ENCODE measurements around the gene PRSS1.
A peak's percentile ranks its signal among the peaks of the same experiment; 100 is the strongest.
"Not testable (repeated sequence)": the region's sequence is repeated elsewhere in the genome, so short reads cannot be mapped to it uniquely, and the experiment has no call there.

Gene PRSS1

DNA sequence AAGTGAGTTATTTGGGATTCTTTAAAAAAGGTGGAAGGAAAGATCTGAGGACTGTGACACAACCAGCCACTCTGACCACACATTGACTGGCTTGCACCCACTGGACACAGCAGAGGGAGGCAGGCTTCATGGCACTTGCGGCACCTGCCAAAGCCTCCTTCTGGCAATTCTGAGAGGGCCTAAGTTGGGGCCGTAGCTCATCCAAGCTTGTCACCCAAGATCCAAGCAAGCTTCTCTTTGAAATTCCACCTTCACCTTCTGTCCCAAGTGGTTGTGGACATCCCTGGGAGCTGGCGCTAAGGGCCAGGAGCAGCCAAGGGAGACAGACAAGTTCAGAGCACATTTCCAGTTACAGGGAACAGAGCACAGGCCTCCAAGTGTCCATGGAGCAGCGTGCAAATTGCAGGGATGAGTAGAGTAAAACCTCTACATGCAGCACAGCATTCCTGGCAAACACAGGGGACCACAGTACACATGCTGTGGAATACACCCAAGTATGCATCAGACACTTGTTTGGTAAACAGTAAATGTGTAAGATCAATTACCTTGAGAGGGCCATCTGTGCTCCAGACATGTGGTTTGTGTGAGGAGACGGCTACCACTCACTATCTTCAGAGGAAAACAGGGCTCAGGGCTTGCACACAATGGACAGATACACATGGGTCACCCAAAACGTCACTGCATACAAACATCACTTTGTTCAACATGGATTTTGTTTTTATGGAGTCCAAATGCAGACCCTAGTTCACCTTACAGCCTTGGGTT, 26.3 kb downstream of the PRSS1 start:
- DNase-seq = not testable (repeated sequence)

DNA sequence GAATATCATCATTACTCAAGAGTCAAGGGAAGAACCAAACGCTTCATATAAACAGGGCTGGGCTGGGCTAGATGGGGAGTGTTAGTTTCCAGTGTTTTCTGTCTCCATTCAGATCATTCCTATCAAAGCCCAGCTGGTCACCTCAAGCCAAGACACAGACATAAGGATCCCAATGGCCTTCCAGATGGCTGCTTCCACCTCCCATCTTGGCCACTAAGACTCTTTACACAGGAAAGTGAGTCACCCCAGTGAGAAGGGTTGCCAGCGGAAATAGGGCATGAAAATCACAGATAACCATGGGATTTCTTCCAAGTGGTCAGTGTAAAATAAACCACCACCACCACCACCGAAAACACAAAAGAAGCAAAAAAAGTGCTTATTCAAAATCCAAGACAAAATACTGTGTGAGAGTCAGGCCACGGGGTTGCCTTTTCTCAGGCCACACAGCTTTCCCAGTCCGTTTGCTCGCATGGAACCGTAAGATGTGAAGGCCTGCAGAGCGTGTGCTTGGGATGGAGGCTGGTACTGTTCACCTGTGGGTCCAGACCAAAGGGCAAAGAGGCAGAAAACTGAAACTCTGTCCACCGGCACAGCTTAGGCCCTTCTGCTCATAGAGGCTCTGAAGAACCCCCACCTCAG, 27.1 kb downstream of the PRSS1 start:
- DNase-seq = no peak

DNA sequence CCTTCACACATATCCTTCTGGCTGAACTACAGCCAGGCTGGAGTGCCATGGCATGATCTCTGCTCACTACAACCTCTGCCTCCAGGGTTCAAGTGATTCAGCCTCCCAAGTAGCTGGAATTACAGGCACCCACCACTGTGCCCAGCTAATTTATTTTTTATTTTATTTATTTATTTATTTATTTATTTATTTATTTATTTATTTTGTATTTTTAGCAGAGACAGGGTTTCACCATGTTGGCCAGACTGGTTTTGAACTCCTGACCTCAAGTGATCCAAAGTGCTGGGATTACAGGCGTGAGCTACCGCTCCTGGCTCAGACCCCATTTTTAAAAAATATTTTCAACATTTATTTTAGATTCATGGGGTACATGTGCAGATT, 27.6 kb downstream of the PRSS1 start:
- not testable (repeated sequence) for DNase-seq

DNA sequence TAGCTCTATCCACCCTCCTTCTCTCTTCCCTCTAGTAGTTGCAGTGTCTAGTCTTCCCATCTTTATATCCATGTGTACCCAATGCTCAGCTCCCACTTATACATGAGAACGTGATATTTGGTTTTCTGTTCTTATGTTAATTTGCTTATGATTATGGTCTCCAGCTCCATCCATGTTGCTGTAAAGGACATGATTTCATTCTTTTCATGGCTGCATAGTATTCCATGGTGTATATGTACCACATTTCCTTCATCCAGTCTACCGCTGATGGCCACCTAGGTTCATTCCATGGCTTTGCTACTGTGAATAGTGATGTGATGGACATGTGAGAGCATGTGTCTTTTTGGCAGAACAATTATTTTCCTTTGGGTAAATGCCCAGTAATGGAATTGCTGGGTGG, 28.0 kb downstream of the PRSS1 start:
- DNase-seq = no peak

DNA sequence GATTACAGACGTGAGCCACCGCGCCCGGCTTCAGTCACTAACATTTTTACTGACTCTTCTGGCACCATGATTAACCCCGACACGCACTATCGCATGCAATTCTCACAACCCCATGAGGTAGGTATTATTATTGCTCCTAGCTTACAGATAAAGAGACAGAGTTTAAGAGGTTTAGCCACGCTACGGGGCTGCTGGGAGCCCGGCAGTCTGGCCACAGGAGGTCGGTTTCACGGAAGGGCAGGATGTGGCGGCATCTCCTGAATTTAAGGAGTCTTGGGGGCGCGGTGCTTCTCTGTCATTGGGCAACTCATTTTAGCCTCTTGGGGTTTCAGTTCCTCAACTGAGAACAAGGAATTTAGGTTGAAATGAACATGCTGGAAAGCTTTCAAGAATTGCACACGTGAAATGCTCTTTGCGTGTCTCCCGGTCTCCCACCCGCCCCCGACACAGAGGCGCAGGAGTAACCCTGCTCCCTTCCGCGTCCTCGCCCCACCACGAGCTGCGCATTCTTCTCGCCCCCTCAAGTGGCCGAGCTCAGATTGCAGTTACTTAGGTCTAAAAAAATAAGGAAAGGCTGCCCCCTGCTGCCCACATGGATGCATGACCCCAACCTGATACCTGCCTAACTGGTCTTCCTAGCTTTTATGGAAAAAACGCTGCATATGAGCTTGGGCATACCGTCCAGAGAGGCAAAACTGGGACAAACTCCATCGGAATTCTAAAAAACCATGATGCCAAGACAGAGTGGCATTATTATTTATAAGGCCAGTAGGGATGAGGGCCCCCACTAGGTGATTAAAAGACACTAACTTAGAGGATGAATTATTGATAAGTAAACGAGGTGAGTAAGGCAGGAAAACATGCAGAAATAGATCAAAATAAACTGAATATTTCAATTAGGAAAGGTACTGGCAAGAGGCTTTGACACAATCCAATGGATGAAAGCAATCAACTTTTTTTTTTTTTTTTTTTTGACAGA, 33.9 kb downstream of the PRSS1 start:
- DNase-seq = peak; percentile 11

DNA sequence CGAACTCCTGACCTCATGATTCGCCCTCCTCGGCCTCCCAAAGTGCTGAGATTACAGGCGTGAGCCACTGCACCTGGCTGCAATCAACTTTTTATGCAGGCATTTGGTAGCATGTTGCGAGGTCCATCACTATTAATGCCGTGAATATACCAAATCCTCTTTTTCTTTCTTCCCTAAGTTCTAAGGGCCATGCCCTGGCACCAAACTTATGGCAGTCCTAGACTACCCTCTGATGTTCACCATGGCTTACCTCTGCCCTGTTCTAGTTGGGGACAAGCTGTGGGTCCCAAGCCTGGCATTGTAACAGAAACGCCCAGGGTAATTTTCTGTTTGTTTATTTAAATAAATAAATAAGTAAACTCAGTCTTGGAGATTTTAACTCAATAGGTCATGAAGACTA, 34.8 kb downstream of the PRSS1 start:
- no peak for DNase-seq

DNA sequence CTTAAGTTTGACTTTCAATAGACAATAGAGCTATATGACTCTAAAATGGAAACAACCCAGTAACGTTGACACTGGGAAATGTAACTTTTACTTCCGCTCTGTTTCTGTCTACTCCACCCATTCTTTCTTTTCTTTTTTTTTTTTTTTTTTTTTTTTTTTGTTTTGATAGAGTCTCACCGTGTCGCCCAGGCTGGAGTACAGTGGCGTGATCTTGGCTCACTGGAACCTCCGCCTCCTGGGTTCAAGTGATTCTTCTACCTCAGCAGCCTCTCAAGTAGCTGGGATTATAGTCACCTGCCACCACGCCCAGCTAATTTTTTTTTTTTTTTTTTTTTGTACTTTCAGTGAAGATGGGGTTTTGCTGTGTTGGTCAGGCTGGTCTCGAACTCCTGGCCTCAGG, 35.4 kb downstream of the PRSS1 start:
- no peak for DNase-seq

DNA sequence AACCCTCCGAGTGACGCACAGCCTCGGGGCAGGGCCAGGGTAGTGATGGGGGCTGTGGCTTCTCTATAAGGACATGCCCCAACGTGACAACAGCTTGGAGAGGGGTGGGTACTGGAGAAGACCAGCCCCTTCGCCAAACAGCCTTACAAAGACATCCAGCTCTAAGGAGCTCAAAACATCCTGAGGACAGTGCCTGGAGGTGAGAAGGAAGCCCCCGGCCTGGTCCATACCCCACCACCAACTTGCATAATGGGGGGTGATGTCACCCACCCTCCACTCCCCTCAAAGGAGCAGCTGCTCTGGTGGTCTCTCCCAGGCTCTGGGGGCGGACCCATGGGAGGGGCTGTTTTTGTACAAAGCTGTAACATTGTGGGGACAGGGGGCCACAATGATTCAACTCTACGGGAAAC, 36.6 kb downstream of the PRSS1 start:
- no peak for DNase-seq

DNA sequence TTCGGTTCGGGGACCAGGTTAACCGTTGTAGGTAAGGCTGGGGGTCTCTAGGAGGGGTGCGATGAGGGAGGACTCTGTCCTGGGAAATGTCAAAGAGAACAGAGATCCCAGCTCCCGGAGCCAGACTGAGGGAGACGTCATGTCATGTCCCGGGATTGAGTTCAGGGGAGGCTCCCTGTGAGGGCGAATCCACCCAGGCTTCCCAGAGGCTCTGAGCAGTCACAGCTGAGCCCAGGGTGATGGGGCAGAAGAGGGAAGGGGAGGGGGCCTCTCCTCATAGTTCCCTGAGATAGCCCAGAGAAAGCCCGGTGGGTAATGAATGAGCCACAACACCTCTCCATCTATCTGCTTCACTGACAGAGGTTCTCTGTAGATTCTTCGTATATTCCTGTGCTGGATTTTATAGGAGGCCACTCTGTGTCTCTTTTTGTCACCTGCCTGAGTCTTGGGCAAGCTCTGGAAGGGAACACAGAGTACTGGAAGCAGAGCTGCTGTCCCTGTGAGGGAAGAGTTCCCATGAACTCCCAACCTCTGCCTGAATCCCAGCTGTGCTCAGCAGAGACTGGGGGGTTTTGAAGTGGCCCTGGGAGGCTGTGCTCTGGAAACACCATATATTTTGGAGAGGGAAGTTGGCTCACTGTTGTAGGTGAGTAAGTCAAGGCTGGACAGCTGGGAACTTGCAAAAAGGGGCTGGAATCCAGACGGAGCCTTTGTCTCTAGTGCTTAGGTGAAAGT, 37.9 kb downstream of the PRSS1 start:
- DNase-seq = no peak

DNA sequence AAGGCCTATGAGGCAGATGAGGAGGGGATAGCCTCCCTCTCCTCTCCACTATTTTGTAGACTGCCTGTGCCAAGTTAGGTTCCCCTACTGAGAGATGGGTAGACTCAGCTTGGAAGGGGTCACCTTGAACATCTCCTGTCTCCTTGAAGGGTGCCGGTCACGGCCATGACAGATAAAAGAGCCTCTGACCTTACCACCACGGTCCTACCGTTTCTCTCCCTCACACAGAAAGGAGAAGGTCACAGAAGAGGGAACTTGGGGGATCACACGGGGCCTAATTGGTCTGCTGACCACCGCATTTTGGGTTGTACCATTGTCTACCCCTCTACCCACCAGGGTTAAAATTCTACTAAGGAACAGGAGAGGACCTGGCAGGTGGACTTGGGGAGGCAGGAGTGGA, 38.5 kb downstream of the PRSS1 start:
- DNase-seq = no peak

DNA sequence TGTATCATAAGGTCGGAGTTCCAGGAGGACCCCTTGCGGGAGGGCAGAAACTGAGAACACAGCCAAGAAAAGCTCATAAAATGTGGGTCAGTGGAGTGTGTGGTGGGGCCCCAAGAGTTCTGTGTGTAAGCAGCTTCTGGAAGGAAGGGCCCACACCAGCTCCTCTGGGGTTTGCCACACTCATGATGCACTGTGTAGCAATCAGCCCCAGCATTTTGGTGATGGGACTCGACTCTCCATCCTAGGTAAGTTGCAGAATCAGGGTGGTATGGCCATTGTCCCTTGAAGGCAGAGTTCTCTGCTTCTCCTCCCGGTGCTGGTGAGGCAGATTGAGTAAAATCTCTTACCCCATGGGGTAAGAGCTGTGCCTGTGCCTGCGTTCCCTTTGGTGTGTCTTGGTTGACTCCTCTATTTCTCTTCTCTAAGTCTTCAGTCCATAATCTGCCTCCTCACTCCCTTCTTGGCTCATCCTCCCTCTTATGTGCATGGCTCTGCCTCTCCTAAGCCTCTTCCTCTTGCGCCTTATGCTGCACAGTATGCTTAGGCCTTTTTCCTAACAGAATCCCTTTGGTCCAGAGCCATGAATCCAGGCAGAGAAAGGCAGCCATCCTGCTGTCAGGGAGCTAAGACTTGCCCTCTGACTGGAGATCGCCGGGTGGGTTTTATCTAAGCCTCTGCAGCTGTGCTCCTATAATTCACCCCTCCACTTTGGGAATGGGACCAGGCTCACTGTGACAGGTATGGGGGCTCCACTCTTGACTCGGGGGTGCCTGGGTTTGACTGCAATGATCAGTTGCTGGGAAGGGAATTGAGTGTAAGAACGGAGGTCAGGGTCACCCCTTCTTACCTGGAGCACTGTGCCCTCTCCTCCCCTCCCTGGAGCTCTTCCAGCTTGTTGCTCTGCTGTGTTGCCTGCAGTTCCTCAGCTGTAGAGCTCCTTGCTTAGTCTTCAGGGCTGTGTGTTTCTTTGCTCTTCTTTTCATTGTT, 39.3 kb downstream of the PRSS1 start:
- DNase-seq = no peak

DNA sequence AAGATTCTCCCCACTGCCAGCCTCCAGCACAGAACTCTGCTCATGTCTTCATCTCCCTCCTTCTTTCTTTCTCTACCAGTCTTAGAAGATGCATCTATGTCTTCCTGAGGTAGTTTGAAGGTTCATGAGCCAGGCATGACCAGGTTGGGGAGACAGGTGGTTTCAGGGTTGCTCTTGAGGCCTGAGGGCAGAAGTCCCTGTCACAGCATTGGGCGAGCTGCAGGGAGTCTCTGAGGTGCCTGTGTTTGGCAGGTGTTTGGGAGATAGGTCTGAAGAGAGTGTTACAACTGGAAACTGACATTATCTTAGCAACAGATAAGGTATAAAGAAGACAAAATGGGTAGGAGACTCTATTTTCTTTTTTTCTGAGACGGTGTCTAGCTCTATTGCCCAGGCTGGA, 40.2 kb downstream of the PRSS1 start:
- DNase-seq = no peak

DNA sequence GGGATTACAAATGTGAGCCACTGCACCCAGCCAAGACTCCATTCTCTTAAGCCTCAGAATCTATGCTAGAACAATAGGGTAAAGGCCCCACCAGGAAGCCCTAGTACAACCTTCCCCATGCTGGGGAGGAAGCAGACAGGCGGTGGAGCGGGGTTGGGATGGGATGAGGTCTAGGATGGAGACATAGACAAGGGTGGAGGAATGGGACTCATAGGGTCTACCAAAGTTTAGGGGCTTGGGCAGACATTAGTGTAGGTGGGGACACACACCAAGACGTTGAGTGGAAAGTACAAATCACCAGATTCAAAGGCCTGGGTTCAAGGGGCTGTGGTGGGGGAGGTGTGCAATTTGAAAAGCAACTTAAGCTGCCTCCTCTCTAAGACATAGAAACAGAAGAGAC, 40.8 kb downstream of the PRSS1 start:
- DNase-seq = no peak

DNA sequence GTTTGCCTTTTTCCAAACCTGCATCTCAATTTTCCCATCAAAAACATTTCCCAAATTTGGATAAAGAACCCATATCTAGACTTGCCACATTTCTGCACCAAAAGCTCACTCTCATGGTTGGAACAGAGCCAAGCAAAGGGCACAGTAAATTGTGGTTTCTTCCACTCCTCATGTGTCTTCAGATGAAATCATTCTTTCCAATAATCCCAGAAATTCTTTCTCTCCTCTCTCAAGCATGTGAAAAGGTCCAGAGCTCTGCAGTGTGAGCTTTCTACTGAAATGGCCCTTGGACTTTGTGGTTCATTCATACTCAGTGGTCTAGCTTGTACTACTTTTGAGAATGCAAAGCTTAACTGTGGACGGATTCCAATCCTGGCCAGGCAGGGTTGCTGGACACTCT, 41.3 kb downstream of the PRSS1 start:
- DNase-seq = no peak

DNA sequence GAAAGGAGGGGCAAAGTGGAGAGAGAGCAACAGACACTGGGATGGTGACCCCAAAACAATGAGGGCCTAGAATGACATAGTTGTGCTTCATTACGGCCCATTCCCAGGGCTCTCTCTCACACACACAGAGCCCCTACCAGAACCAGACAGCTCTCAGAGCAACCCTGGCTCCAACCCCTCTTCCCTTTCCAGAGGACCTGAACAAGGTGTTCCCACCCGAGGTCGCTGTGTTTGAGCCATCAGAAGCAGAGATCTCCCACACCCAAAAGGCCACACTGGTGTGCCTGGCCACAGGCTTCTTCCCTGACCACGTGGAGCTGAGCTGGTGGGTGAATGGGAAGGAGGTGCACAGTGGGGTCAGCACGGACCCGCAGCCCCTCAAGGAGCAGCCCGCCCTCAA, 42.2 kb downstream of the PRSS1 start:
- no peak for DNase-seq

DNA sequence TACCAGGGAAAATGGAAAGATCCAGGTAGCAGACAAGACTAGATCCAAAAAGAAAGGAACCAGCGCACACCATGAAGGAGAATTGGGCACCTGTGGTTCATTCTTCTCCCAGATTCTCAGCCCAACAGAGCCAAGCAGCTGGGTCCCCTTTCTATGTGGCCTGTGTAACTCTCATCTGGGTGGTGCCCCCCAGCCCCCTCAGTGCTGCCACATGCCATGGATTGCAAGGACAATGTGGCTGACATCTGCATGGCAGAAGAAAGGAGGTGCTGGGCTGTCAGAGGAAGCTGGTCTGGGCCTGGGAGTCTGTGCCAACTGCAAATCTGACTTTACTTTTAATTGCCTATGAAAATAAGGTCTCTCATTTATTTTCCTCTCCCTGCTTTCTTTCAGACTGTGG, 42.9 kb downstream of the PRSS1 start:
- DNase-seq = no peak

DNA sequence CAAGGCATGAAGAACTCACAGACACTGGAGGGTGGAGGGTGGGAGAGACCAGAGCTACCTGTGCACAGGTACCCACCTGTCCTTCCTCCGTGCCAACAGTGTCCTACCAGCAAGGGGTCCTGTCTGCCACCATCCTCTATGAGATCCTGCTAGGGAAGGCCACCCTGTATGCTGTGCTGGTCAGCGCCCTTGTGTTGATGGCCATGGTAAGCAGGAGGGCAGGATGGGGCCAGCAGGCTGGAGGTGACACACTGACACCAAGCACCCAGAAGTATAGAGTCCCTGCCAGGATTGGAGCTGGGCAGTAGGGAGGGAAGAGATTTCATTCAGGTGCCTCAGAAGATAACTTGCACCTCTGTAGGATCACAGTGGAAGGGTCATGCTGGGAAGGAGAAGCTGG, 43.3 kb downstream of the PRSS1 start:
- DNase-seq = no peak

DNA sequence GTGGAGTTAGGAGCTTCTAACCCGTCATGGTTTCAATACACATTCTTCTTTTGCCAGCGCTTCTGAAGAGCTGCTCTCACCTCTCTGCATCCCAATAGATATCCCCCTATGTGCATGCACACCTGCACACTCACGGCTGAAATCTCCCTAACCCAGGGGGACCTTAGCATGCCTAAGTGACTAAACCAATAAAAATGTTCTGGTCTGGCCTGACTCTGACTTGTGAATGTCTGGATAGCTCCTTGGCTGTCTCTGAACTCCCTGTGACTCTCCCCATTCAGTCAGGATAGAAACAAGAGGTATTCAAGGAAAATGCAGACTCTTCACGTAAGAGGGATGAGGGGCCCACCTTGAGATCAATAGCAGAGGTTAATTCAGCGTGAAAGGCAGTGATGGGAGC, 43.9 kb downstream of the PRSS1 start:
- DNase-seq = no peak

DNA sequence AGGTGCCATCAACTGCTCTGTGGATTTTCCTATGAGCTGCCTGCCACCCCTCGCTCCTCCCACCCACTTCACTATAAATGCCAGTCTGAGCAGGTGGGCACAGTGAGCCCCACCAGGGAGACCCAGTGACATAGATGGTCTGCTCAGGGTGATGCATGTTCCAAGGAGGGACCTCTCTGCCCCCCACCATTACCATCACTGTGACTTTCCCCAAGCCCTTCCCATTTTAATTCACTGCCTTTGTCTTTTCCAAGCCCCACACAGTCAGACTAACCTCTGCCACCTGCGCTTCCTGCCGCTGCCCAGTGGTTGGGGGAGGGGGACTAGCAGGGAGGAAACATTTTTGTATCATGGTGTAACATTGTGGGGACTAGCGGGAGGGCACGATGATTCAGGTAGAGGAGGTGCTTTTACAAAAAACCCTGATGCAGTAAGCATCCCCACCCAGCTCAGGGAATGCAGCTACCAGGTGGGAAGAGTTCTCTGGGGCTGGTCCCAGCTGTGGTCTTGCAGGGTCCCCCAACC, 46.1 kb downstream of the PRSS1 start:
- no peak for DNase-seq

DNA sequence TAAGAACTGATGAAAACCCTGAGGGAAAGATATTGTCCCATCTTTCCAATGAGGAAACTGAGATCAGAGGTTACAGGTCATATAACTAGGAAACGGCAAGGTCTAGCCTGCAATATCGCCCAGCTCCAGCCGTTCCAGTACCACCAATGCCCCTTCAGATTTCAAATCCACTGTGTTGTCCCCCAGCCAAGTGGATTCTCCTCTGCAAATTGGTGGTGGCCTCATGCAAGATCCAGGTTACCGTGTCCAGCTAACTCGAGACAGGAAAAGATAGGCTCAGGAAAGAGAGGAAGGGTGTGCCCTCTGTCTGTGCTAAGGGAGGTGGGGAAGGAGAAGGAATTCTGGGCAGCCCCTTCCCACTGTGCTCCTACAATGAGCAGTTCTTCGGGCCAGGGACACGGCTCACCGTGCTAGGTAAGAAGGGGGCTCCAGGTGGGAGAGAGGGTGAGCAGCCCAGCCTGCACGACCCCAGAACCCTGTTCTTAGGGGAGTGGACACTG, 46.8 kb downstream of the PRSS1 start:
- DNase-seq = no peak

Data from SIG-M5 (cell line).